GM18867 (cell line): ENCODE data around the gene AKR1C1.
"Not testable (repeated sequence)": the region's sequence is repeated elsewhere in the genome, so short reads cannot be mapped to it uniquely, and the experiment has no call there.

ENCODE experiments used
- ATAC-seq: cut with Tn5 transposase; IDR thresholded peaks from one replicate; pipeline ENCODE4 v1.9.1; 2021; ENCODE audit warnings: mild to moderate bottlenecking, moderate library complexity; ENCODE audit not compliant: unreplicated experiment

The AKR1C1 gene

GRCh38 chr10:4947039-4947634 lies 16.1 kb upstream of the AKR1C1 start:
- ATAC-seq = no peak

GRCh38 chr10:4947635-4948596 lies 15.3 kb upstream of the AKR1C1 start:
- no peak for ATAC-seq

DNA sequence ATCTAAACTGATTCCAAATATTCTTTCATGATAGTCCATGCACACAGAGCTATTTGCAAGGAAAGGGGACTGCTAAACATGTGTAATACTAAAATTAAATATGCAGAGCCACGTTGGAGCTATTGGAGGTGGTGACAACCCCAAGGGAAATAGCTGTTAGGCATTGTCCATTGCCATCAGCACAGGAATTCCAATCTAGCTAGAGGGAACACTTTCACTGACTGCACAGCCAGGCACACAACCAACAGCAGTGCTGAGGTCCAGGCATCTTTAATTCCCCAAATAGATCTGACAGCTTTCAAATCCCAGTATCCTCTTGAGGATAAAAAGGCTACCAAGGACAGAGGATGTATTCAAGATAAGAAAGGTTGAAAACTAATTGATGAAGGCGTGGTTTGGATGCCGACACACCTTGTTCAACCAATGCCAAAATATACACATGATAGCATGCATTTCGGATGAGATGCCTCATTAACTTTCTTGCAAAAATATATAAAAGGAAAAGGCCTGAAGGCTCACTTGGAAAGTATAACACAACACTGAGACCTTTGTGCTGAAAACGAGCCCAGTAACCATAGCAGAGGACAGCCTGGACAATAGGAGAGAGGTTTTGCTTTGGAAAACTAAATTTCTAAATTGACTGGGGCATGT lies 11.6 kb upstream of the AKR1C1 start:
- not testable (repeated sequence) for ATAC-seq

DNA sequence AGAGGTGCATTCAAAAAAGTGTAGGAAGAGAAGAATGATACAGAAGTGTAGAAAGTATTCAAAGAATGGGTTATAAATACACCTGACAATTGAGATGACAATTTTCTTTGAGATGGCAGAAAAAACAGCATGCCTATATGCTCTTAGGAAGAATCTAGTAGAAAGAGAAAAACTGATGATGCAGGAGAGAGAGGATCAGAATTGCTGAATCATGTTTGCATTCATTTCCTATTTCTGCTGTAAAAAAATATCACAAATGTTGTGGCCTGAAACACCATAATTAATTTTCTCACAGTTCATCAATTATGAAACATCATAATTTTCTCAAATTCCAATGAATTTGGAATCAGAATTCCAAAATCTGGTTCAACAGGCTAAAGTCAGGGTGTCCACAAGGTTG lies 9.8 kb upstream of the AKR1C1 start:
- ATAC-seq = no peak

GRCh38 chr10:4956088-4956487 lies 7.1 kb upstream of the AKR1C1 start:
- ATAC-seq = not testable (repeated sequence)

- not testable (repeated sequence) for ATAC-seq
Measured at GRCh38 chr10:4956955-4957645, 6.1 kb upstream of the AKR1C1 start.

DNA sequence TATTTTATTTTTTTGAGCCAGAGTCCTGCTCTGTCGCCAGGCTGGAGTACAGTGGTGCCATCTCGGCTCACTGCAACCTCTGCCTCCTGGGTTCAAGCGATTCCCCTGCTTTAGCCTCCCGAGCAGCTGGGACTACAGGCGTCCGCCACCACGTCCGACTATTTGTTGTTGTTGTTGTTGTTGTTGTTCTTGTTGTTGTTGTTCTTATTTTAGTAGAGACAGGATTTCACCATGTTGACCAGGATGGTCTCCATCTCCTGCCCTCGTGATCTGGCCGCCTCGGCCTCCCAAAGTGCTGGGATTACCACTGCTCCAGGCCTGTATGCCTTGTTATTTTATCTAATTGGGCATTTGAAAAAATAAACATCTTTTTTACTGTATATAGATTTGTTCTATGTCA lies 1.7 kb upstream of the AKR1C1 start:
- ATAC-seq = not testable (repeated sequence)

- ATAC-seq = not testable (repeated sequence)
Measured at GRCh38 chr10:4962308-4962707, 907 bp upstream of the AKR1C1 start.

GRCh38 chr10:4963815-4964154 lies 570 bp downstream of the AKR1C1 start:
- not testable (repeated sequence) for ATAC-seq

GRCh38 chr10:4965763-4966162 lies 2.5 kb downstream of the AKR1C1 start:
- ATAC-seq = not testable (repeated sequence)

DNA sequence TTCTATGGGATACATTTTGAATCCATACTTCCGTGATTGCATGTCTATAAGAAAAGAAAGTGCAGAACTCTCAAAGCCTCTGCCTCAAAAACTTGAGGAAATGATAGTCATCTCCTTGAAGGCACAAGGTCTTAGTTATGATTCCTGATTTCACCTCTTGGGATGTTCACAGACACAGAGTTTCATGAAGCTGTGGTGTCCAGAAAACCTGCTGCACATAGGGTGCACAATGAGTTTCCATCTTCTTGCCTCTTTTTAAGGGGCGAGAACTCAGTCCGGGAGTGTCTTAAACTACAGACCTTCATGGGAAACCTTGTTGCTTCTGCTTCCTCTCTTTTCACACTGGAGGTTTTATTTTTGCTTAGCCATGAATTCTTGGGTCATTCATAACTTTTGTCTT lies 4.0 kb downstream of the AKR1C1 start:
- not testable (repeated sequence) for ATAC-seq

GRCh38 chr10:4969289-4969688 lies 6.1 kb downstream of the AKR1C1 start:
- not testable (repeated sequence) for ATAC-seq

DNA sequence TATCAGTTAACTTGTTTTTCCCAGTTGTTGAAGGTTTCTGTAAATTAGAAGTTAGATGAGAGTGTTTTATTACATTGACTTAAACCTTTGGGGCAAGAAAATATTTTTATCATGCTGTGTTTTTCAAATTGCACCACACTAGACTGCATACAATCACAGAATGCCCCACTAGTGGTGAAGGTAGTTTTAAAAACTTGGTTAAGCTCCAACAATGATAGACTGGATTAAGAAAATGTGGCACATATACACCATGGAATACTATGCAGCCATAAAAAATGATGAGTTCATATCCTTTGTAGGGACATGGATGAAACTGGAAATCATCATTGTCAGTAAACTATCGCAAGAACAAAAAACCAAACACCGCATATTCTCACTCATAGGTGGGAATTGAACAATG lies 7.1 kb downstream of the AKR1C1 start:
- ATAC-seq = not testable (repeated sequence)

GRCh38 chr10:4972369-4973142 lies 9.3 kb downstream of the AKR1C1 start:
- ATAC-seq = not testable (repeated sequence)

DNA sequence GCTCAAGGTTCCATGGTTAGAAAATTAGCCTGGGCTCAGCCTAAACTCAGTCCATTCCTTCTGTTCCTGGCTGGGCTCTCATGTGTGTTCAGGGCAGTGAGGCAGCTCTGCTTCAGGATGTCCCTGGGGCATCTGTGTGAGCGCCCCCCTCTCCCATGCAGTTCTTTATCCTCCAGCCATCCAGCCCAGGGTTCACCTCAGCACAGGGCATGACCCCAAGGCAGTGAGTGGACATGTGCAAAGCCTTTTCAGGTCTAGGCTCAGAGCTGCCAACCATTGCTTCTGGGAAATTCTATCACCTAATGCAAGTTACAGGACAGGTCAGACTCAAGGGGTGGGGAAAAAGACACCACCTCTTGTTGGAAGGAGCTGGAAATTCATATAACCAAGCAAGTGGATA lies 10.1 kb downstream of the AKR1C1 start:
- ATAC-seq = not testable (repeated sequence)

GRCh38 chr10:4974400-4974799 lies 11.2 kb downstream of the AKR1C1 start:
- not testable (repeated sequence) for ATAC-seq

- ATAC-seq = no peak
Measured at GRCh38 chr10:4977025-4977424, 13.8 kb downstream of the AKR1C1 start.

DNA sequence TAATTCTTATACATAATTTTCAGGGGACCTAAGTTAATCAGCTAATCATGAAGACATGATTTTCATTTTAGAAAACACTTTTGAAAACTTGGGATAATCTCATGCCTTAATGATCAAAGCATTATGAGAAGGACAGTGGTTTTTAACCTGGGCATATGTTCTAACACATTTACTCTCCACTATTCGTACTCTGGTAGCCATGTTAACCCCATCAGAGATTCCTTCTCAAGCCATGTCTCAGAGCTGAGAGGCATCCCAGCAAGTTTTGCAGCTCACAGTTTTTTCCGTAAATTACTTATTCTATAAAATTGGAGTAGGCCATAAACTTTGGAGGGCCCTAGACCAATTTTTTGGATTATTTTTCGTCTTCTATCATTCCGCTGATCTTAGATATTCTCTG lies 15.7 kb downstream of the AKR1C1 start:
- ATAC-seq = no peak

GRCh38 chr10:4980793-4981192 lies 17.6 kb downstream of the AKR1C1 start:
- ATAC-seq = no peak

DNA sequence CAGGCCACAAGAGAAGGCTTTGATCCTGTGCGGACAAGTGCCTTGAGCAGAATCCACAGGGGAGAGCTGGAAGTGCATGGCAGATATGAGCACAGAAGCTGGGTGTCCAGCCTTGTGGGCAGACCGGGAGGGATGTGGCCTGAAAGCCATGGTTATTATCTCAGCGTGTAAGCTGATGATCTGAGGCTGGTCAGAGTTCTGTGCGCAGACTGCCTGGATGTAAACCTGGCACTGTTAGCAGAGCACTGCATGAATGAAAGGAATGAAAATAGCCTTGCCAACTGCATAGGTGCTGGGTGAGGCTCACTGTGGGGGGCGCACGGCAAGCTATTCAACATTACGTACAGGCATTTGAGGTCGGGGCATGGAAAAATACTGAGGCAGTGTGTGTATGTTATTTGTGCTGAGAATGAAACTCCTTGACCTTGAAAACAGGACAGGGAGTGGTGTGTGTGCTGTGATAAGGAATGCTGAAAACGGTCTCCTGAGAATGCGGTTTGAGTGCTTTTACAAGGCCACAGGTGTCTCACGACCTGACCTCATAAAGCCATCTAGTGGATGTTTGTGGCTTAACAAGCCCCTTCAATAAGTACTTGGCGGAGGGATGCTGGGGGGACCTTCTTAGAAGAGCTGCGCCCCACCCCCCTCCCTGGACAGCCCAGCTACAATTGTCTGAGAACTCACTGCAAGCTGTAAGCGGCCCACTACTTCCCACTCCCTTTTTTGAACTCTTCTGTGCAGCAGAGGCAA lies 18.7 kb downstream of the AKR1C1 start:
- peak; percentile 64 for ATAC-seq
